NCI-H526 (cell line): ENCODE data around the gene SCGB3A1.

Source experiments
- DNase-seq, 2 experiments: peaks; one replicate each; lab custom pipeline; 2025; lab: John Stamatoyannopoulos, UW

Gene SCGB3A1

DNA sequence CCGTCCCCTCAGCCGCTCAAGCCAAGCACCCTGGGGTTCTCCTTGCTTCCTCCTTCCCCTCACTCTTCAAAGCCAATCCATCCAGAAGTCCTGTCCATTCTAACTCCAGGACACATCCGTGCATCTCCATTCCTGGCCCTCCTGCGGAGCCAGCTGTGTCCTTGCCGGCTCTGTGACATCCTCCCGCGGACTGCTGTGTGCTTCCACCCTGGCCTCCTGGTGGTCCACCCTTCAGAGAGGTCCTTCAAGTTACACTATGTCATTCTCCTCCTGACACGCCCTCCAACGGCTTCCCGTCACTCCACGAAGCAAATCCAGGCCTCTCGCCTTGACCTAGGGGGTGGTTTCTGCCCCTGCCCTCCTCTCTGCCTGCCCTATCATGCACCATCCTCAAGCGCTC is 13.0 kb upstream of the SCGB3A1 start:
- no peak for DNase-seq

DNA sequence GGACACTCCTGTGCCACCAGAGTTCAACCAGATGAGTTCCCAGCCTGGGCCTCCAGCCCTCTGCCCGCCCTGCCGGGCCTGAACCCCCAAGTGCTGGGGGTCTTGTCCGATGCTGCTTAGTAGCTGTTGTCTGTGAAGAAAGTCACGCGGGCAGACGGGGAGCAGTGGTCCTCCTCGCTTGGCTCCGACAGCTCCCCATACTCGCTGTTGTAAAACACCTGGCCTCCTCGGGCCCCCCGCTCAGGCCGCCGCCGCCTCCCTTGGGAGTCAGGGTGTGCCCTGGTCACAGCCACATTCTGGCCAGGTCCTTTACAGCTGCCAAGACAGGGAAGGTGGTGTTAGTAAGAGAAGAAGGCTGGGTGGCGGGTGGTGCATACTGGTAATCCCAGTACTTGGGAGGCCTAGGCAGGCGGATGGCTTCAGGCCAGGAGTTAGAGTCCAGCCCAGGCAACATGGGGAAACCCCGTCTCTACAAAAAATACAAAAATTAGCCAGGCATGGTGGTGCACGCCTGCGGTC is 11.8 kb upstream of the SCGB3A1 start:
- DNase-seq = no peak

DNA sequence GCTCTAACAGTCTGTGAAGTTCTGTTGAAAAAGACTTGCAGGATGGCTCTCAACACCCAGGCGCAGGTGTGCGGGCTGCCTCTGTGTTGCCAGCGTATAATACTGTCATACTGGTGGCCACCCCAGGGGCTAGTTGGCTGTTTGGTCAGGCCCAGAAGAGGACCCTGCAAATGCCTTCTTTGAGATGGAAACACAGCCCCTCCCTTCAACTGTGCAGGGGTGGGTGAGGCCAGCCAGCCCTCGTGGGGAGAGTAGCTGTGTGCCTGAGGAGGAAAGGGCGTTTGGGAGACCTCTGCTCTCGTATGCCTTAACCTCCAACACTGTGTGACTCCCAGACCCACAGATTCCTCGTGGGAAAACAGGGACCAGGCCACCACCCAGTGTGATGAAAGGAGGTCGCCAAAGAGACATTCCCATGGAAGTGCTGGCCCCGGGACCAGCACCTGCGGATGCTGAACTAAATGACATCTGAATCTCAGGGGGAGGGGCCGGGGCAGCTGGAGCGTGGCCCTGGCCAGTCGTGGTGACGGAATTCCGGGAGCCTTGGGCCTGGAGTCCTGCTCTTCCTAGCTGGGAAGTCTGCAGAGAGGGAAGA is 11.3 kb upstream of the SCGB3A1 start:
- DNase-seq = no peak

DNA sequence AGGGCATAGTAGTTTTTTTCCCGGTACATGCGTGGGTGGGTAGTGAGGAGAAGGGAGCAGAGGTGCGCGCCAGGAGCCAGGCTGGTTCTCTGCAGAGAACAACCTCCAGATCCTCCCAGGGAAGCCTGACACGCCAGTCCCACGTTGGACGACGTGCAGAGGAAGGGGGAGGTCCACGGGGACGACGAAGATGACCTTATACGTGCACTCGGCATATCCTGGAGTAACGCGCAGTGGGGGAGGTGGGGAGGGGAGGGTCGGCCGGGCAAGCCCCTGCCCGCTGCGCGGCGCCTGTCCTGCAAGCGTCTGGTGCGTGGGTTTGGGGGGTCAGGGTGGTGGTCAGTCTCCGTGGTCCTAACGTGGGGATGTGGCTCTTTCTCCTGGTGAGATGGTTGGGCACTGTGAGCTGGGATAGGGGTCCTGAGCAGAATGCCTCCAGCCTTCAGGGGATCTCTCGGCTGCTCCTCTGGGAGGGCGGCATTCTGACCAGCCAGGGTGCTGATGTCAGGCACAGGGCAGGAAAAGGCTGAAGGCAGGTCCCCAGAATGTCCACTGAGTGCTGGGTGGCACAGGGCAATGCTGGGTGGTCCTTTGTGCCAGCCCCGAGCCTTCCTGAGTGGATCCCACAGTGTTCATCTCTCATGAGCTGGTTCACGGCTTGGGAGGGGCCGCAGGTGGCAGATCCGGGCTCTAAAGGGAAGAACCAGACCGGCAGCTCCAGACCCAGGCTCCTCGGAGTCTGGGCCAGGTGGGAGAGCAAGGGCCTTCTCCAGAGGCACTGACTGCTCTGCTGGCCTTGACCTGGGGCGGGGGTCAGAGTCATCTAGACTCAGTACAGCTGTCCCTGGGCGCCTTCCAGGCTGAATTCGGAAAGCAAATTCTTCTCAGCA is 10.5 kb upstream of the SCGB3A1 start:
- no peak for DNase-seq

DNA sequence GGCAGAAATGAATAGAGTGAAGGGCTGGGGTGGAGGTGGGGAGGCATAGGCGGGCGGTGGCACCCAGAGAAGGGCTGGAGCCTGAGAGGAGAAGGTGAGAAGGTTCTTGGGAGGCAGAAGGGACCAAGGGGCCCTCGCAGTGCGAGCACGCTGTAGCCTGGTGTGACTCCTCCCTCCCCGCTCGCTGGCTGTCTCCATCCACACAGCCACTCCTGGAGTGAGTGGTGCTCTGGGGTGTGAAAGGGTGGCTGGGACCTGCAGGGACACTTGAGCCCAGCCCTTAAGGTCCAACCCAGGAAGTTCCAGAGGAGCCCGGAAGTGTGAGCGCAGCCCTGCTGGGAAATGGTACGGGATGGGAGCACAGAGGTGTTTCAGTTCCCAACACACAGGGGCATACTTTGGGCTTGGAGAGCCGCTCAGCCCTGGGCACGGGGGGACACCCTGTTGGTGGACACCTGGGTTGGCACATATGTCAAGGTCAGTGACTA is 9.3 kb upstream of the SCGB3A1 start:
- DNase-seq = no peak

DNA sequence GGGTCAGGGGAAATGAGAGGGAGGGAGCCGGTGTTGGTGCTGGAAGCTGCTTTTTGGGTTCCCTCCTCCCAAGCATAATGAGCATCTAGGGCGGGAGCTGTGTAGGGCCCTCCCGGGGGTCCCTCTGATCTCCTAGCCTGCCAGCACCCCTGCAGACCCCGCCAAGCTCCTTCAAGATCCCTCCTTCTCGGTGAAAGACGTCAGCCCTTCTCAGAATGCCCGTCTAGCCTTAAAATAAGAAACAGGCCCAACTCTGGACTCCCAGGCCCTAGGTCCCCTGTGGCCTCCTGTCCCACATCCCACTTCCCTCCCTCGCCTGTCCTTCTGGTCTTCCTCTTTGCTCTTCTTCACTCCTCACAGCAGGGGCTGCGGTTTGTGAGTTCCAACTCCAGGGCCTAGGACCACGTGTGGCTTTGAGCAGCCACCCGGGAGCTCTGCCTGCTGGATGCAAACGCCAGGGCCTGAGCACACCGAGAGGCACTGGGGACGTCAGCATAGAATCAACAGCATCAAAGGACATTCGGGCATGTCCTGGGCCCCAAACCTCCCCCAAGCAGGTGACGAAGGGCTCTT is 8.8 kb upstream of the SCGB3A1 start:
- no peak for DNase-seq

DNA sequence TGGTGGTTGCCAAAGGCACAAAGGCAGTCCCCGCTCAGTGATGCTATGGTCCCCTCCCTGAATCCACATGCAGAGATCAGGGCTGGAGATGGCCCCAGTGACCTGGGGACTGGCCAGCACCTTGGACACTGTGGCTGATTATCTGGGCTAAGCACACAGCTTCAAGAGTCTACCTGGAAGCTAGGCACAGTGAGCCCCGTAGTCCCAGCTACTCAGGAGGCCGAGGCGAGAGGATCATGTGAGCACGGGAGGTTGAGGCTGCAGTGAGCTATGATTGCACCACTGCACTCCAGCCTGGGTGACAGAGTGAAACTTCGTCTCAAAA is 8.3 kb upstream of the SCGB3A1 start:
- no peak for DNase-seq

DNA sequence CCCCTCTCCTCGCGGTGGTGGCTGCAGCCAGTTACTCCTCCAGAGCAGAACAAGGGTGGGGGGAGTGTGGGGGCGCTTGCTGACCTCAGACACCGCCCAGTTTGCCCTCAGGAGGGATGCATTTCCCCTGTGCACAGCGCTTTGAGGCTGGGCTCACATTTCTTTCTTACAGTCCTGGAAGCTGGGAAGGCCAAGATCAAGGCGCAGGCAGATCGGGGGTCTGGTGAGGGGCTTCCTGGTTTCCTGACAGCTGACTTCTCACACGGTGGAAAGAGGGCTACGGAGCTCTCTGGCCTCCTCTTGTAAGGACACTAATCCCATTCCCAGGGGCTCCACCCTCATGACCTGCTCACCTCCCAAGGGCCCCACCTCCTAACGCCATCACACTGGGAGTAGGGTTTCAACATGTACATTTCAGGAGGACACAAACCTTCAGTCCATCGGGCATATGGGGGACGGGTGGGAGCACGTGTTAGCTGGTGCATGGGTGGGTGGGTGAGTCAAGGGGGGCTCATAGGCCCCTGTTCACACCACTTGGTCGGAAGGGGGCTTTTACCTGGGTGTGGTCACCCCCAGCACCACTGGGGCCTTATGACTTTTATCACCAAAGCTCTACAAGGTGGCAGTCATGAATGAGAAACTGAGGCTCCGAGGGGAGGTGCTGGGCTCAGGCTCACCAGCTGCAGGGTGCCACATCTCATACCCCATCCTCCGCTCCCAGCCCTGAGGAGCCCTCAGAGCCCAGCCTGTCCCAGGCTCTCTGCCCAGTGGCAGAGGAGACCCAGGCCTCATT is 7.7 kb upstream of the SCGB3A1 start:
- DNase-seq = no peak

DNA sequence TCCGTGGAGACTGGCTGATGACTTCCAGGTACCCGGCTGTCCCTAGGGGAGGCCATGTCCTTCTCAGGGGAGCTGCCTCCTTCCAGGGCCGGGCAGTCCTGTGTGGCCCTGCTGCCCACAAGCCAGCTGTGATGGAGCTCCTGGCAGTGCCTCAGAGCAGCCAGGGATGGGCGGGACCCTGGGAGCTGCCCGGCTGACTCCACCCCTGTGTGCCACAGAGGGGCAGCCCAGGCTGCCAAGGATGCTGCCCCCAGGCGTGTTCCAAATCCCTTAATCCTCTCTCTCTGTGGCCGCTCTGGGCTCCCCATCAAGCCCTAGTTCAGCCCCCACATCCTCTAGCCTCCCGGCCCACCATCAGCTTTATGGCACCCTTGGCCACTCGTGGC is 7.0 kb upstream of the SCGB3A1 start:
- no peak for DNase-seq

DNA sequence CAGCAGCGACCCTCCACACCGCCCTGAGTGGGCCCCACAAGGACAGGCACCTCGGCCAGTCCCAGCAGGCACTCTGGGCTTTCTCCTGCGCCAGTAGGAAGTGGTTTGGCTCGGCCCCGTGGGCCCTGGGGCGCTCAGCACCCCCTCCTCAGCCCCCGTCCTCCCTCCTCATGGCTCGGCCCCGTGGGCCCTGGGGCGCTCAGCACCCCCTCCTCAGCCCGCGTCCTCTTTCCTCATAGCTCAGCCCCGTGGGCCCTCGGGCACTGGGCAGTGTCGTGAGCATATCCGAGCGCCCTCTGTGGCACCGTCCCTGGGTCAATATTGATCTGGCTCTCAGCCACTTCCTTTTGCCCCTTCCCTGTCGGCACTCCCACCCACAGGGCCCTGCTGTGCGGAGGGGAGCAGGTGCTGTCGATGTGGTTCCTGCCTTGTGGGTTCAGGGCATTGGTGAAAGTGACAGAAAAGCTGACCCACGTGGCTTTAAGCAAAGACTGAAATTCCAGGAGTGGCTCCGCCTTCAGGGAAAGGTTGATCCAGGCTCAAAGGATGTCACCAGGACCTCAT is 5.5 kb upstream of the SCGB3A1 start:
- no peak for DNase-seq

DNA sequence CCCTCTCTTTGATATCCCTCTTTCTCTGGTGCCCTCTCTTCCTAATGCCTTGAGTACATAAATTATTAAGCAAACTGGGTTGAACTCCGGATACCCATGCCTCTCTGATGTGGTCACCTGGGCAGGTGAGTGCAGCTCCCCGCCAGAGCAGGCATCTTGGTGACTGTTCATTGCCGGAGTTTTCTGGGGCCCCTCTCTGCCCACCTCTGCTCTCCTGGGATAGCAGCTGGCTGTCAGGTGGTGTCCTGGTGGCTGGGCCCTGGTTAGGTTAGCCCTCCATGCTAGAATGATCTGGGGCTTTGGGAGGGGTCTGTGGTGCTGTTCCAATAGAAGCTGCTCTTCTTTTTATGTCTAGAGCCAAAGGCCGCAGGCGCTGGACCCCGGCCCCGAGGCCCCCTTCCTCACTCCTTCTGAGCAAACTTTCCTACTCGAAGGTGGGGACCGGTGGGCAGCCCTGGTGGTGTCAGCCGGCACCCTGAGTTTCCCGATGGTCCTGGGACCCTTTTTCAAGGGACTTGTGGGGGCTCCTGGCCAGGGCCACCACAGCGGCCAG is 4.9 kb upstream of the SCGB3A1 start:
- no peak for DNase-seq

DNA sequence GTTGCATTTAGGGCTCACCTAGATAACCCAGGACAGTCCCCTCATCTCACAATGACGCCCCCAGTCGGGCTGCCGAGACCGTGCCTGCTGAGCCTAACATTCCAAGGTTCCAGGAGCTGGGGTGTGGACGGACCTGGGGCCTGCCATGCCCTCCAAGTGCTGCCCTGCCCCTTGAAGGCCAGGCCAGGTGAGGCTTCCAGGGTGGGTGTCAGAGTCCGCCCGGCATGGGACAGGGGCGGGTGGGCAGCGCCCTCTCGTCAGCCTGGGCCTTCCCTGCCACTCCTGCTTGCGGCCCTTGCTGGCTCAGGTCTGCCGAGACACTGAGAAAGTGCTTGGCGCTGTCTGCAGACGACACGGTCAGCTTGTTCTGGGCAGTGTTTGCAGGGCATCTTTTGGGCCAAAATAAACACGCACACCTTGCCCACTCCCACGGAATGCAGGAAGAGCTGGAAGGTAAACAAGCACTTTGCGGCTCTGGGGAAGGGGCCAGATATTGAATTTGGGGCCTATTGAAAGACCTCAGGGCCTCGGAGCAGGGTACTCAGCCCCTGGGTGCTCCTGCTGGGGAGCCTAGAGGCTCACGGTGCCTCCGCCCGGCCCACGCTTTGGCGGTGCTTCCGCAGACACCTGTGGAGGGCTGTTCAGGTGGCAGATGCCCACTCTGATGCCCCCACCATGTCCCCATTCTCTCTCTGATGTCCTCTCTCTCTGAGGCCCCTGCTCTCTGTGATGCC is 4.2 kb upstream of the SCGB3A1 start:
- DNase-seq = no peak

DNA sequence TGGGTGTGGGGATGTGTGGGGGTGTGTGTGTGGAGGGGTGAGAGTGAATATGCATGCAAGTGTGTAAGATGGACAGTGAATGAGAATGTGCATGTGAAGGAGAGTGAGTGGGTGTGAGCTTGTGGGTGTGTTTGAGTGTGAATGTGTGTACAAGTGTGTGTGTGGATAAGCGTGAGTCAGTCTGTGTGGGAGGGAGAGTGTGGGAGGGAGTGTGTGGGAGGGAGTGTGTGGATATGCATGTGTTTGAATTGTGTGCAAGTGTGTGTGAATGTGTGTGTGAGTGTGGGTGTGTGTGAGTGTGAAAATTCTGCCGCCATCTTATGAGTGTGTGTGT is 3.7 kb upstream of the SCGB3A1 start:
- DNase-seq = no peak

DNA sequence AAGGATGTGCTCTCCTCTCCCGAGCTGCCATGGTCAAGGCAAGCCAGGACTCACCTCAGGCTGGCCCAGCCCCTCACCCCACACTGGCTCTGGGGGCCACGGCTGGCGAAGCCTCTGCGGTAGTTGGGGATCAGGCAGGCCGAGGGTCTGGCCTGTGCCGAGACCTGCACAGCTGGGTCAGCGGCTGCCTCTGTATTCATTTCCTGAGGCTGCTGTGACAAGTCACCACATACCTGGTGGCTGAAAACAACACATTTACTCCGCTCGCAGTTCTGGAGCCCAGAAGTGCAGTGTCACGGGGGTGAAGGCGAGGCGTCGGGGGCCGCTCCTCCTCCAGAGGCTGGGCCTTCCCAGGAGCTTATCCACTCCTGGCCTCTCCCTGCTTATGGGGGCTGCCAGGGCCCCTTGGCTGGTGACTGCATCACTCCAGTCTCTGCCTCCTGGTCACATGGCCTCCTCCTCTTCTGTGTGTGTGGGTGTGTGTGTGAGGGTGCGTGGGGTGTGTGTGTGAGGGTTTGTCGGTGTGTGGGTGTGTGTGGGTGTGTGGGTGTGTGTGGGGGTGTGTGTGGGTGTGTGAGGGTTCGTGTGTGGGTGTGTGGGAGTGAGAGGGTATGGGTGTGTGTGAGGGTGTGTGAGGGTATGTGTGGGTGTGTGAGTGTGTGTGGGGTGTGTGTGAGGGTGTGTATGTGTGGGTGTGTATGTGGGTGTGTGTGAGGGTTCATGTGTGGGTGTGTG is 3.2 kb upstream of the SCGB3A1 start:
- DNase-seq = no peak

DNA sequence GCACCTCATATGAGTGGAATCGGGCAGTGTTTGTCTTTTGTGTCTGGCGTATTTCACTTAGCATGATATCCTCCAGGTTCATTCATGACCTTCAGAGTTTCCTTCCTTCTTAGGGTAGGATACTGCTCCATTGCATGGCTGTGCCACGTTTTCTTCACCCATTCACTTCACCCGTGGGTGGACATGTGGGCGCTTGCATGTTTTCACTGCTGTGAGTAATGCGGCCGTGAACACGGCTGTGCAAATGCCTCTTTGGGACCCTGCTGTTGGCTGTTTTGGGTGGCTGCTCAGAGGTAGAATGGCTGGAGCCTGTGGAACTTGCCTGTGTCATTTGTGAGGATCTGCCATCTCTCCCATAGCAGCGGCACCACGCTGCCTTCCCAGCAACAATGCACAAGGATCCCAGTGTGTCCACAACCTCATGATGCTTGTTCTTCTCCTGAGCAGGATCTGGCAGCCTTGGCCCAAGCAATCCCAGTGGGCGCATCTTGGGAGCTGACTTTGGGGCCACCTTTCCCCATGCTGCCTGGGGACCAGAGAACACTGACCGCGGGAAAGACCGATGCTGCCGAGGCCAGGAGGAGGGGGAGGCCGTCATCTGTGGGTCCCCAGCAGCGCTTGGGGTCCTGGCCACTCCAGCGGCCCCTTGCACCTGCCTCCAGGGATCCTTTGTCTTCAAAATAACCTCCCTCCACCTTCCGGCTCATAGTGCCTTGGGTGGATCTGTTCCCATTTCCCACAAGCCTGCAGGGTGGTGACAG is 2.3 kb upstream of the SCGB3A1 start:
- DNase-seq = no peak

DNA sequence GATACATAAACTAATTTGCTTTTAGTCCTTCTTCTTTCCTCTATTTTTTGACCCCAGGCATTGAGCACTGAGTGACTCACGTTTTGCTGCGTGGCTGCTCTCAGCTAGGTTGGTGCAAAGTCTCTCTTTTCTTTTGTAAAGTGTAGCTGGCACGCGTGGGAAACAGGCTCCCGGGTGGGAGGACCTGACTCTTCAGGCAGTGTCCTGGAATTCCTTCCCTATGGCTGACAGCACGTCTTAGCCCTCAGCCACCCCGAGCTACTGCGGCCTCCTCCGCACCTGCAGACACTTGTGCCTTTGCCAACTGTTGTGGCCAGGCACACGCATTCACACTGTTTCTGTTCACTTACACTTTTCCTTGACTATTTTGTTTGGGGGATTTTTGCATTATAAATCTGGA is 877 bp upstream of the SCGB3A1 start:
- no peak for DNase-seq

DNA sequence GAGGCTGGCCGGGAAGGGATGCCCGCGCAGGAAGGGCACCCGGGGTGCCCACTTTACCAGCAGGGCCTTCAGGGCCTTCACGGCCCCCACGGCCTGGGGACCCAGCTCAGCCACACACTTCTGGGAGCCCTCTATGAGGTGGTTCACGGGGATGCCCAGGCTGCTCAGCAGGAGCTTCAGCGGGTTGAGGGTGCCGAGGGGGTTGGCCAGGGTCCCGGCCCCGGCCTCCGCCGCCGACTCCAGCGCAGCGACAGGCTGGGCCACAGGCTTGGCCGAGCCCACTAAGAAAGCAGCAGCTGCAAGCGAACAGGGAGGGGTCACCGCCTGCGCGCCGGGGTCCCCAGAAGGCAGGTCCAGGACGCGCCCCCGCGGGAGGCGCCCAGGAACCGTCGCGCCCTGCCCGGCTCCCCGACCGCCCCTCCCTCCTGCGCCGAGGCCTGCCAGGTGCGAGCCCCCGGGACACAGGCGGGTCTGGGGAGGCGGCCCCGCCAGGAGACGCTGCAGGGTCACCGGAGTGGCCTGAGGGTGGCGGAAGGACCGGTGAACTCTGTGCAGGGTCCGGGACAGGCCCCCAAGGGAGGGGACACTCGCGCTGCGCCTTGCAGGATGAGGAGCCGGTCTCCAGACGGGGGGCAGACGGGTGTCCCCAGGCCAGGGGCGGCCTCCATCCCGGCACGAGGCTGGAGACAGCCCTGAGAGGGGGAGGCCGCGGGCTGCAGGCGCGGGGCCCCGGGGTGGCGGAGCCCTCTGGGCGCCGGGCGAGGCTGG is 572 bp downstream of the SCGB3A1 start:
- DNase-seq = no peak

DNA sequence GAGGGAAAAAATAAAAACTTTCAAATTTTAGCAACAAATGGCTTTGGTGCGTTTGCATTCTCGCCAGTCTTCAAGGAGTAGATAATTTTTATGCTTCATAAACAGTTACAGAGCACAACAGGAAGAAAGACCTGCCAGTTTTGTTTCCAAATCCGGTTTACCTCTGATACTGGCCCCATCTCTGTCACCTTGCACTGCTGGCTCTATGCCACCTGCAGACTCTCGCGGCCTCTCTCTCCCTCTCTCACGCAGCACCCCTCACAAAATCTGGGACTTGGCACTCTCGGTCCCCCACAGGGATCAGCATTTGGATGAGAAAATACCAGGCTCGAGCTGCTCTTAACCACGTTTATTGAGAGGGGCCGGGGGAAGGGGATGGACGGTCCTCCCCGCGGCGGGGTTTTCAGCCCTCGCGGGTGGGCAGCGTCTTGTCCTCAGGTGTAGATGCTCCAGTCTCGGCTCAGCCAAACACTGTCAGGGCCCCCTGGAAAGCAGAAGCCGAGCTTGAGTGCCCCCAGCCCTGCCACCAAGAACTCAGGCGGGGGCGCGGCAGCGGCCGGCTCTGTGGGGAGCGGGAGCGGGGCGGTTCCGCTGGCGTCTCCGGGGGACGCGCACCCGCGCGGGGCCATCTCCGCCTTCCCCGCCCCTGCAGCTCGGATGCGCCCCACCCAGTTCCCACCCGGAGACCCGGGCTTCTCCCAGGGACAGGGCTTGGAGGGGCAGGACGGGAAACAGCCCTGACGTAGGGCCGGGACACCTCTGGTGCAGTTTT is 1.3 kb downstream of the SCGB3A1 start:
- no peak for DNase-seq
